ENCODE measurements around the gene VWC2L. TPM values are rescaled to one million over a fixed set of nuclear protein-coding genes. Genes with fewer than 3 reads are reported as not detected.

The VWC2L gene
- total RNA-seq, 6 experiments from 2014 or later, result not detected

GRCh38 chr2:214376618-214377285 lies 34.1 kb upstream of the VWC2L start:
- WGBS (ENCODE audit: insufficient coverage, low coverage, low lambda C conversion rate, missing lambda C conversion rate), result 67% methylated on average over 7 of the region's 7 CpGs
- Histone ChIP-seq H3K9me3 (no peaks in the 10 kb centered on the region), H3K4me1 (no peaks in the 10 kb centered on the region), H3K4me3 (no peak overlapping the region), H3K27me3 (no peaks in the 10 kb centered on the region), H3K27ac (no peak overlapping the region), H3K36me3 (no peaks in the 10 kb centered on the region)
- no peak for TF ChIP-seq CTCF (IDR thresholded peaks at IDR 0.05)
- no peak for TF ChIP-seq POLR2A (IDR thresholded peaks at IDR 0.05)
- DNase-seq (no peak), ATAC-seq (no peak)
- intact Hi-C loops (cut with DNase I), result no loop called here

- no peaks in the 10 kb centered on the region for H3K36me3 ChIP-seq
- DNase-seq (no peak), ATAC-seq (no peak)
- no peaks in the 10 kb centered on the region for H3K9me3 ChIP-seq
- 79% methylated on average over 5 of the region's 5 CpGs for whole genome bisulfite sequencing (ENCODE audit: insufficient coverage, low coverage, low lambda C conversion rate, missing lambda C conversion rate)
- H3K27me3 ChIP-seq, result no peaks in the 10 kb centered on the region
- TF ChIP-seq POLR2A (IDR thresholded peaks at IDR 0.05) (no peak), CTCF (IDR thresholded peaks at IDR 0.05) (no peak)
- intact Hi-C loops (cut with DNase I), result no loop called here
- H3K27ac ChIP-seq, result no peak overlapping the region
- H3K4me1 ChIP-seq, result no peaks in the 10 kb centered on the region
- no peak overlapping the region for H3K4me3 ChIP-seq
Observed at GRCh38 chr2:214377286-214377624, 33.6 kb upstream of the VWC2L start.

- Histone ChIP-seq H3K4me3 (no peak overlapping the region), H3K27ac (no peak overlapping the region), H3K9me3 (no peaks in the 10 kb centered on the region), H3K36me3 (no peaks in the 10 kb centered on the region), H3K4me1 (no peaks in the 10 kb centered on the region), H3K27me3 (no peaks in the 10 kb centered on the region)
- DNase-seq (peak; percentile 39 to 80 (median 69)), ATAC-seq (peak; percentile 71 to 95 (median 78))
- intact Hi-C loops (cut with DNase I), result no loop called here
- TF ChIP-seq CTCF (IDR thresholded peaks at IDR 0.05) (no peak), POLR2A (IDR thresholded peaks at IDR 0.05) (no peak)
- 35% methylated on average over 3 of the region's 3 CpGs for WGBS (ENCODE audit: insufficient coverage, low coverage, low lambda C conversion rate, missing lambda C conversion rate)
Observed at GRCh38 chr2:214378455-214379103, 32.3 kb upstream of the VWC2L start.

GRCh38 chr2:214379227-214379626 lies 31.6 kb upstream of the VWC2L start:
- no peaks in the 10 kb centered on the region for H3K36me3 ChIP-seq
- no peak for DNase-seq
- no peak for ATAC-seq
- no peak overlapping the region for H3K4me3 ChIP-seq
- H3K27ac ChIP-seq, result no peak overlapping the region
- whole genome bisulfite sequencing (ENCODE audit: insufficient coverage, low coverage, low lambda C conversion rate, missing lambda C conversion rate), result 86% methylated on average over 1 of the region's 1 CpG
- H3K4me1 ChIP-seq, result no peaks in the 10 kb centered on the region
- TF ChIP-seq CTCF (IDR thresholded peaks at IDR 0.05) (no peak), POLR2A (IDR thresholded peaks at IDR 0.05) (no peak)
- no peaks in the 10 kb centered on the region for H3K9me3 ChIP-seq
- intact Hi-C loops (cut with DNase I), result no loop called here
- no peaks in the 10 kb centered on the region for H3K27me3 ChIP-seq
